HUDEP-2 (cell line): ENCODE data around the gene MUC5AC.
"Not testable (repeated sequence)": the region's sequence is repeated elsewhere in the genome, so short reads cannot be mapped to it uniquely, and the experiment has no call there.

Experiments used
- DNase-seq, 76 experiments: peaks; one replicate each; lab custom pipeline; 2025; ENCODE audit not compliant: unreplicated experiment in 76 of 76; lab: John Stamatoyannopoulos, UW

MUC5AC gene

GRCh38 chr11:1244557-1244956 lies 86.8 kb downstream of the MUC5AC start:
- not testable (repeated sequence) for DNase-seq

GRCh38 chr11:1245717-1246116 lies 88.0 kb downstream of the MUC5AC start:
- DNase-seq = not testable (repeated sequence)

GRCh38 chr11:1246301-1246700 lies 88.5 kb downstream of the MUC5AC start:
- DNase-seq = not testable (repeated sequence)

GRCh38 chr11:1247026-1247425 lies 89.3 kb downstream of the MUC5AC start:
- not testable (repeated sequence) for DNase-seq

- not testable (repeated sequence) for DNase-seq
These were observed 91.2 kb downstream of the MUC5AC start for GRCh38 chr11:1248951-1249350.

- not testable (repeated sequence) for DNase-seq
These were observed 92.7 kb downstream of the MUC5AC start for GRCh38 chr11:1250411-1250810.
